Fibroblast of lung (primary cell): ENCODE measurements around the gene IFT57.

ENCODE experiments used
- CTCF ChIP-seq, 2 donors: IDR thresholded peaks in 1 of 2; conservative IDR thresholded peaks in 1 of 2; 1 replicate in 1 of 2; 2 replicates in 1 of 2; pipeline ENCODE4 v1.5.1; 2011 to 2012; ENCODE audit warnings: low read length in 2 of 2, control low read depth in 1 of 2, inconsistent platforms in 1 of 2, low read depth in 1 of 2, mild to moderate bottlenecking in 1 of 2
- EZH2 ChIP-seq: IDR thresholded peaks from 2 replicates; pipeline ENCODE4 v1.5.1; 2012; ENCODE audit warnings: low read length, control low read depth, mild to moderate bottlenecking; ENCODE audit errors: missing control alignments

GRCh38 chr3:108110934-108111333, 111.3 kb downstream of the IFT57 start:
- no peak for TF ChIP-seq CTCF (conservative IDR thresholded peaks at IDR 0.05 in 1 of 2, IDR thresholded peaks at IDR 0.05 in 1 of 2; ENCODE audit: low read depth in 1 of 2, low read length in 2 of 2)
- no peak for TF ChIP-seq EZH2
